Neural crest cell (in vitro differentiated cells): ENCODE results near the gene CD38. TPM values are rescaled to one million over a fixed set of nuclear protein-coding genes. Genes with fewer than 3 reads are reported as not detected.

Source experiments
- DNase-seq: peaks from one replicate; pipeline ENCODE4 v3.0.0; 2021; ENCODE audit warnings: low read depth, mixed read lengths, low spot score
- H3K27ac Mint-ChIP-seq: one replicate; pipeline ENCODE4 v1.8.0; 2021; ENCODE audit warnings: mild to moderate bottlenecking, mixed read lengths; ENCODE audit not compliant: unreplicated experiment
- H3K27me3 Mint-ChIP-seq: 2 replicates; pipeline ENCODE4 v1.8.0; 2021; ENCODE audit warnings: low read depth, mild to moderate bottlenecking, mixed read lengths
- H3K36me3 Mint-ChIP-seq: 2 replicates; pipeline ENCODE4 v1.8.0; 2021; ENCODE audit warnings: low read depth, mild to moderate bottlenecking, mixed read lengths
- H3K4me1 Mint-ChIP-seq: 2 replicates; pipeline ENCODE4 v1.8.0; 2021; ENCODE audit warnings: mixed read lengths
- H3K4me3 Mint-ChIP-seq: one replicate; pipeline ENCODE4 v1.8.0; 2021; ENCODE audit warnings: mild to moderate bottlenecking, mixed read lengths
- H3K9me3 Mint-ChIP-seq: 2 replicates; pipeline ENCODE4 v1.8.0; 2021; ENCODE audit warnings: mixed read lengths
- total RNA-seq: library from RNA; stranded (reverse); gene quantifications from 2 replicates; pipeline ENCODE4 v1.2.1, GENCODE V29; 2021
- TF ChIP-seq, protein P1 (sequence below): fragments of 200-600 bp; sonication (generic); conservative IDR thresholded peaks from 2 replicates; pipeline ENCODE4 v1.5.0; 2021; ENCODE audit warnings: antibody characterized with exemption, mild to moderate bottlenecking

The CD38 gene
- total RNA-seq, 1 donor from 2014 or later: 0.05 TPM

DNA sequence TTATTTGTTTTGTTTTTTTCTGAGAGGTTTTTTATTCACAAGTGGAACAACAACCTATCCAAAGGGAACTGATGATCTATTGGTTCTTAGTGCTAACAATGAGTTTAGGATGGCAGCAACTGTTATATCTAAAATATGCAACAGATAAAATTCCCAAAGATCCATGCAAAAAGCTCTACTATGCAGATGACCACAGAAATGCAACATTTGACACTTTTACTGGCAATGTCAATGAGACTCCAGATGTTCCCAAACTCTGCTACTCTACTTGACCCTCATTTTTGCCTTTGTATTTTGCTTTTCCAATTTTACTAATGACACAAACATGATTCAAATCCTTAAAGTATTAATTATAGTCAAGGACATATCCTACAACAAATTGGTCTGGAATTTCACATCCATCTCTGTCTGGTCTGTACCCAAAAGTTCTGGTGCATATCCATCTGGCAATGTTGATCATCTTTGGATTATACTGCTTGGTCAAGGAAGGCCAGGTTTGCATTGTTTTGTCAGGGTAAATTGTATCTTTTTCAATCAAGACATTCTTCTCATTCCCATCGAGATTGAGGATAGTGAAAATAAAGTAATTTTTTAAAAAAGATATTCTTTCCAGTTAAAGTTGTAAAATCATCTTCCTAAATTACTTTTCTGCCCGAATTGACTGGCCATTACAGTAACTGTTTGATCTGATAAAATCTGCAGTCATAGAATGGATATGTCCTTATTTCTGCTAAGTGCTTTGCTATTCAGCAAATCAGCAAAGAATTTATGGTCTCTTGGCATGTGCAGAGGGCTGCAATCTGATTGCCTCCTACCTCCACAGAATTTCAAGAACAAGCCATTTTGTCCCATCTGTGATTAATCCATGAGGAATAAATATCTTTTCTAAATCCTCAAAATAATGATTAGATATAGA lies 86.8 kb downstream of the CD38 start:
- H3K4me1 Mint-ChIP-seq: no peaks in the 10 kb centered on the region
- H3K27ac Mint-ChIP-seq: no peak overlapping the region
- H3K9me3 Mint-ChIP-seq: no peaks in the 10 kb centered on the region
- H3K27me3 Mint-ChIP-seq: no peaks in the 10 kb centered on the region
- H3K4me3 Mint-ChIP-seq: no peak overlapping the region
- DNase-seq: no peak
- TF ChIP-seq, protein P1, sequence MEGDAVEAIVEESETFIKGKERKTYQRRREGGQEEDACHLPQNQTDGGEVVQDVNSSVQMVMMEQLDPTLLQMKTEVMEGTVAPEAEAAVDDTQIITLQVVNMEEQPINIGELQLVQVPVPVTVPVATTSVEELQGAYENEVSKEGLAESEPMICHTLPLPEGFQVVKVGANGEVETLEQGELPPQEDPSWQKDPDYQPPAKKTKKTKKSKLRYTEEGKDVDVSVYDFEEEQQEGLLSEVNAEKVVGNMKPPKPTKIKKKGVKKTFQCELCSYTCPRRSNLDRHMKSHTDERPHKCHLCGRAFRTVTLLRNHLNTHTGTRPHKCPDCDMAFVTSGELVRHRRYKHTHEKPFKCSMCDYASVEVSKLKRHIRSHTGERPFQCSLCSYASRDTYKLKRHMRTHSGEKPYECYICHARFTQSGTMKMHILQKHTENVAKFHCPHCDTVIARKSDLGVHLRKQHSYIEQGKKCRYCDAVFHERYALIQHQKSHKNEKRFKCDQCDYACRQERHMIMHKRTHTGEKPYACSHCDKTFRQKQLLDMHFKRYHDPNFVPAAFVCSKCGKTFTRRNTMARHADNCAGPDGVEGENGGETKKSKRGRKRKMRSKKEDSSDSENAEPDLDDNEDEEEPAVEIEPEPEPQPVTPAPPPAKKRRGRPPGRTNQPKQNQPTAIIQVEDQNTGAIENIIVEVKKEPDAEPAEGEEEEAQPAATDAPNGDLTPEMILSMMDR: no peak
- no peaks in the 10 kb centered on the region for H3K36me3 Mint-ChIP-seq

DNA sequence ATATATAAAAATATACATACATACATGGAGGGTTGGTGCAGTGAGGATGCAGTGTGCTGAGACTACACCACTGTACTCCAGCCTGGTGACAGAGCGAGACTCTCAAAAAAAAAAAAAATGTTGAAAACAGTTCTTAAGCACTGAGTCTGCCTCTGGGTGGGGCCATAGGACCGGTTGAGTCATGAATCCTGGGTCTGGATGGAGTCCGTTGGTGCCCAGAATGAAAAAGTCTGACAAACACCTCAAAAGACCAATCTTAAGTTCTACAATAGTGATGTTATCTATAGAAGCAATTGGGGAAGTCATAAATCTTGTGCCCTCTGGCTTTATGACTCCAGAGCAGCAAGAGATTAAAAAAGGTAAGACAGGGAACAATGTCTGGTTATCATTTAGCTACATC lies 90.0 kb downstream of the CD38 start:
- Mint-ChIP-seq H3K4me3 (no peak overlapping the region), H3K27ac (no peak overlapping the region), H3K27me3 (no peaks in the 10 kb centered on the region), H3K36me3 (no peaks in the 10 kb centered on the region), H3K4me1 (no peaks in the 10 kb centered on the region), H3K9me3 (peaks cover 3% of the 10 kb centered on the region)
- no peak for DNase-seq
- TF ChIP-seq, protein P1: no peak

DNA sequence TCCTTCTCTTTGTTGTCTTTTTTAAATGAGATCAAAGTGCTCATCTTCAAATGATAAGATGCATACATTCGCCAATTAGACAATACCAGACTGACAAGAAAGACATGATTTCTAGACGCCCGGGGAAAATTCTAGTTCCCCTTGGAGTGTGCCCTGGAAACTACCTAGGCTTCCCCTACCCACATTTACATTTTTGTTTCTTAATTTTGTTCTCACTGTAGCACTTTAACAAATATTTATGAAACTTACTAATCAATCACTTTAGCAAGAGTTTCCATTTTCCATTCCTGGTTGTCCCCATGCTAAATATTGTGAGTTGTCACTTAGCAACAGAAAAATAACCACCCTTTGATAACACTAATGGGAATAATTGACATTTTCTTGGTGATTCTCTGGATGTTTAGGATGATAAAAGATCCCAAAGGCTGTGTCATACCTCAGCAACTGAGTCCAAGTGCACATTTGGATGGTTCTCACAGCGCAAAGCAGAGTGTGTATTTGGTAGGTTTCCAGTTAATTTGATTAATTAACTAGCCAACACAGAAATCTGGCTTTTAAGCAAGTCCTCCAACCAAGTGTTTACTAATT lies 90.8 kb downstream of the CD38 start:
- Mint-ChIP-seq H3K9me3 (peaks cover 3% of the 10 kb centered on the region), H3K4me1 (no peaks in the 10 kb centered on the region), H3K36me3 (no peaks in the 10 kb centered on the region), H3K4me3 (no peak overlapping the region), H3K27me3 (no peaks in the 10 kb centered on the region), H3K27ac (no peak overlapping the region)
- DNase-seq: no peak
- TF ChIP-seq, protein P1: no peak

DNA sequence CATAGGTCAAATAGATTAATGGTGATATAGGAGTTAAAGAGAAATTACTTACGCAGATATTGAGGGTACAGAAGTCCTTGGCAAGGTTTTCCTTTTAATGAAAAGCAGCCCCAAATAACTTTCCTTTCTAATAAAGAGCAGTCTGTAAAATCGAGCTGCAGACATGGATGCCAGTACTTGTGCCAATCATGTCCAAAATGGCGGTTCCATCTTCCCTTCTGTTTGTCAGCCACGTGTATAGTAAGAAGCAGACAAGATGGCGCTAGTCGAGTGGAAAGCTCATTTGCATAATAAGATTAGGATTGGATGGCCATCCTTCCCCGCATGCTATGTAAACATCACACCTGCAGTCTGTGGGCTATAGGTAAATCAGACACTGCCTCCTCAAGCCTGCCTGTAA lies 92.0 kb downstream of the CD38 start:
- Mint-ChIP-seq H3K9me3 (peaks cover 3% of the 10 kb centered on the region), H3K27ac (no peak overlapping the region), H3K27me3 (no peaks in the 10 kb centered on the region), H3K4me3 (no peak overlapping the region), H3K36me3 (no peaks in the 10 kb centered on the region), H3K4me1 (no peaks in the 10 kb centered on the region)
- TF ChIP-seq, protein P1: no peak
- no peak for DNase-seq

DNA sequence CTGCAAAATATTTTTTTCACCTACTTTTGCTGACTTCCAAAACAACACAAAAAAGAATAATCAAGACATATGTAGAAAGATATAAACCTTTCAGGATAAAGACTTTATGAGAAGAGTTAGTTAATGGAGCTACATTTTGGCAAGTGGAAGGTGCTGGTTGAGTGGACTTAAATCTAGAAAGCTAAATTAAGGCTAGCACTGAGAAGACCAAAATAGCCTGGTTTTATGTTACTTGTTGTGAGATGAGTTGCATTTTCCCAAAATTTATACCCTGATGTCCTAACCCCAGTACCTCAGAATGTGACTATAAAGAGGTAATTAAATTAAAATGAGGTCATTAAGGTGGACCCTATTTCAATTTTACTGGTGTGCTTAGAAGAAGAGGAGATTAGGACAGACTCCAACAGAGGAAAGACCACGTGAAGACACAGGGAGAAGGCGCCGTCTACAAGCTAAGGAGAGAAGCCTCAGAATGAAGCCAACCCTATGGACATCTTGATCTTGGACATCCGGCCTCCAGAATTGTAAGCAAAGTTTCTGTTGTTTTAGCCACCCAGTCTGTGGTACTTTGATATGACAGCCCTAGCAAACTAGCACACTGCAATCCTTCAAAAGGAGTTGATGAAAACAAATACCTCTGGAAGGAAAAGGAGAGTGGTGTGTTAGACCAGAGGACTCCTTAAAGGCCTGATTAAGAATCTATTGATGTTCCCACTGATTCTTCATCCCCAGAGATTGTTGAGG lies 93.0 kb downstream of the CD38 start:
- peaks cover 3% of the 10 kb centered on the region for H3K9me3 Mint-ChIP-seq
- H3K4me3 Mint-ChIP-seq: no peak overlapping the region
- no peak for DNase-seq
- H3K27me3 Mint-ChIP-seq: no peaks in the 10 kb centered on the region
- H3K4me1 Mint-ChIP-seq: no peaks in the 10 kb centered on the region
- no peak overlapping the region for H3K27ac Mint-ChIP-seq
- no peaks in the 10 kb centered on the region for H3K36me3 Mint-ChIP-seq
- TF ChIP-seq, protein P1: no peak
